Activated naive CD8-positive, alpha-beta T cell treated with anti-CD3 and anti-CD28 coated beads, Interleukin-2, amount 50 U/mL, for 16 hours (primary cell): Measurements from ENCODE around the gene PAQR5.
"Not testable (repeated sequence)": the region's sequence is repeated elsewhere in the genome, so short reads cannot be mapped to it uniquely, and the experiment has no call there.

Experiments used
- DNase-seq: peaks from one replicate; pipeline ENCODE4 v3.0.0-alpha.2; 2020; ENCODE audit warnings: low read depth, low spot score

Gene PAQR5

DNA sequence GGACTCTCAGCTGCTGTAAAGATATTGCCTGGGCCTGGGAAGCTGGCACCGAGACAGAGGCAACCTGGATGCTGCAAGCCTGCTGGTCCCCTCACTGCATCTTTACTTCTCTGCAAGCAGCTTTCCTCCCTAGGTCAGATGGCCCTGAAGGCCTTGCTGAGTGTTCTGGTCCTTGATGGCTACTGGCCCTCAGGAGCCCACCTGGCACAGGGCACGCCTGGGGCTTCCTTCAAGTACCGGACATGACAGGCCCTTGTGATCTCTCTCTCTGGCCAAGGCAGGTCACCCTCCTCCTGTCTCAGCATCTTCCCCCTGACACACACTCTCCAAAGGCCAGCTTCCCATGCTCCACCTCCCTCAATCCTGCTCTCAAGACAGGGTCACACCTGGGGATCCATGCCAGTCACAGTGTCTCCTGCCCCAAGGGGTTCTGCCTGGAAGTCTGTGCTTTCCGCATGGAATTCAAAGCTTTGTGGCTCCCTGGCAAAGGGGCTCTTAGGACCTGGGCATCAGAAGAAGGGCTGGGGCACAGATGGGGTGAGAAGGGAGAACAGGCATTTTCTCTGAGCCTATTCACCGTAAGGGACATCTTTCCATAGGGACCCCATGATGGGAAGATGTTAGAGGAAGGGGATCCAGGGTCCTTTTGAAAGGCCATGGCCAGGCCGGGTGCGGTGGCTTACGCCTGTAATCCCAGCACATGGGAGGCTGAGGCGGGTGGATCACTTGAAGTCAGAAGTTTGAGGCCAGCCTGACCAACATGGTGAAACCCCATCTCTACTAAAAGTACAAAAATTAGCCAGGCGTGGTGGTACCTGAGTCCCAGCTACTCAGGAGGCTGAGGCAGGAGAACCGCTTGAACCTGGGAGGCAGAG, 4.7 kb upstream of the PAQR5 start:
- no peak for DNase-seq

DNA sequence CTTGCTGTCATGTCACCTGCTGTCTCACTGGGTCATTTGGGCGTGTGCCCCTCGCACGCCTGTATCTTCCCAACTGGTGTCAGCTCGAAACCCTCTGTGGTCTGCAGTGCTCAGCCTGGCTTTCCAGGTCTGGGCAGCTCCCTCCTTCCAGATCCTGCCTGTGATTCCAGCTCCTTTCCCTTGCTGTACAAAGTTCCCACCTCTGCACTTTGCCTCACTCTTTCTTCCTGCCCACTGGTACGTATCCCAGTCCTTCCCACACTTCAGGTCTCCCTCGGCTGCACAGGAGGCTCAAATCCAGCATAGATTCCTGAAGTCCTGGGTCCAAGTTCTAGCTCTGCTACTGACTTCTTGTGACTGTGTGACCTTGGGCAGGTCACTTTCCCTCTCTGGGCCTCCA, 2.1 kb upstream of the PAQR5 start:
- no peak for DNase-seq

DNA sequence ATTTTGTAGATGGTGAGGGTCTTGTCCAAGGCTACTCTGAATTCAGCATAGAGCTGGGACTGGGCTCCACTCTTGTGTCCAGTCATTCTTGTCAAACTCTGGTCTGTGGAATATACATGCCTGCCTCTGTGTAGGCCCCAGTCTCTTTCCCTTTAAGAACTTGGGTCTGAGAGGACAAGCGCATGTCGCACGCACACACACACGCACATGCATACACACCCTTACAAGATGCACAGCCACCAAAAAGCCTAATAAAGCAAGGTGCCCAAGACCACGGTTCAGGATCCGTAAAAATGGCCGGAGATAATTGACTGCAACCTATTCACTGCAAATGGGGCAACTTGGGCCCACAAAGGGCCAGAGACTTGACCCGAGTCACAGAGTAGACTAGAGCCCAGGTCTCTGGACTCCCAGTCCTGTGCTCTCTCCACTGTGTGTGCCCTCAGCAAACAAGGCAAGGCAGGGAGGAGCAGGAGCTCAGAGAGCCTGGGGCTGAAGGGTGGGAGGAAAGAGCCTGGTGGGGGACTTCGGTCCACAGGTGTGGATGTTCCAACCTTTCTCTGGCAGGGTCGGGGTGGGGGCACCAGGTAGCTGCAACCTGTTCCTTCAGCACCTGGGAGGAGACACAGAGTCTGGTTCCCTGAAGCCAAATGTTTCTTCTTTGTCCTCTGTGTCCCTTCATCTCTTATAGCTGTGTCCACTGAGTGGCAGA, 914 bp upstream of the PAQR5 start:
- DNase-seq, result no peak

DNA sequence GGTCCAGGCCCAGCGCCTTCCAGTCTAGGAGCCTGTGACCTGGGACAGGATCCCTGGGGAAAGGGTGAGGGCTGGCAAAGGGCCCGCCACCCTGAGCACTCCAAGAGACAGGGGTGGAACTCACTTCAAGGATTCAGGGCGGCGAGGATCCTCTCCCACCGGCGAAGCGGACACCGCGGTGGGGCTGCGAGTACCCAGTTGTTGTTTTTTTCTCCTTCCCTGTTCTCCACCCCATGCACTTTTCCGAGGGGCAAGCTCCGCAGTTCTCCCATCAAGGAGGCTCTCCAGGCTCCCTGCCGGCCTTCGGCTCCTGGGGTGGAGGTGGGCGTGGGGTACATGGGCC, 387 bp upstream of the PAQR5 start:
- DNase-seq, result no peak

DNA sequence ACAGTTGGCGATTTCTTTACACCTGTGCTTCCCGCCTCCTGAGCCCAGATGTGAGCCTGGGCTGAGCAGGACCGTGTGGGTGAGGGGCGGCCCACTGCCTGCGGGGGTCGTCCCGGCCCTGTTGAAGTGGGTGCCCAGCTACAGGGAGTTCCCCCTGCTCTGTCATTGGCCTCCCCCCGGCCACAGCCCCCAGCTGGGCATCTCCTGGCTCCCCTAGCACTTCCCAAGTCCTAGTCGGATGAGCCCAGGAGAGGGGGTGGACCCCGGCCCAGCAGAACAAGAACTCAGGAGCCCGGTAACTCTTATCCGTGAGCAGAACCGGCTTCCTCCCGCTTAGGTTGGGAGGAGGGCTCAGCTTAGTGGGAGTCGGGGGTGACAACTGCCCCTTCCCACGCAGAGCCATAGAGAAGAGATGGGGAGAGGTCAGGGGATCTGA, 757 bp downstream of the PAQR5 start:
- DNase-seq, result no peak

DNA sequence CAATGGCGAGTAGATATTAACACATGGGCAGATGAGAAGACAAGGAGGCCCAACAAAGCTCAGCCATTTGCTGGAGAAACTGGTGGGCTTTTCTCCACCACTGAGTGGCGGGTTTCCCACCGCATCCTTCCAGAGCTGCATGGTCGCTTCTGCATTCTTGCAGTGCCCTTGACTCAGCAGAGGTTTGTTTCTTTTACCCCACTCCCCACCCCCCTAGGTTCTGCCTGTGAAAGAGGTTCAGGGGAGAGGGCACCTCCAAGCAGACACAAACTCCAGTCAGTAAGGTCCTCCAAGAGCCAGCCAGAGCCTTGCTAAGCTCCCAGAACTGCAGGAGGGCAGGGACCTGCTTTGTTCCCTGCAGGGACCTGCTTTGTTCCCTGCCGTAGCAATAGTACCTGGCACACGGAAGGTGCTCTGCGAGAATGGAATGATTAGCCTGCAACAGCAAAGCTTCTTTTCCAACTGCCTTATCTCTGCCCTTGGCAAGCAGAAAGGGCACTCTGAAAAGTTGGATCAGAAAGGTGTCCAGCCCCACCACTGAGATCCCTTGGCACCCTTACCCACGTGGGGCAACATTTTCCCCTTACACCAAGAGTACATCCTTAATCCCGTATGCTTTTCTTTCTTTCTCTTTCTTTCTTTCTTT, 1.4 kb downstream of the PAQR5 start:
- no peak for DNase-seq

DNA sequence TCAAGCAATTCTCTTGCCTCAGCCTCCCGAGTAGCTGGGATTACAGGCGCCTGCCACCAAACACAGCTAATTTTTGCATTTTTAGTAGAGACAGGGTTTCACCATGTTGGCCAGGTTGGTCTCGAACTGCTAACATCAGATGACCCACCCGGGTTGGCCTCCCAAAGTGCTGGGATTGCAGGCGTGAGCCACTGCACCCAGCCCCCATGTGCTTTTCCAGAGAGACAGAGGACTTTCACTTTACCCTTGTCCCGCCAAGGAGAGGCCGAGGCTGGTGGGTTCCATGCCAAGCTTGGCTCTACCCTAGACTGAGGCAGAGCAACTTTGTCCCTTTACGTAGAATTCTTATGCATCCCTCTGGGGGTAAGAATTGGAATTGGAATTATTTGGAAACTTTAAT, 2.4 kb downstream of the PAQR5 start:
- not testable (repeated sequence) for DNase-seq

DNA sequence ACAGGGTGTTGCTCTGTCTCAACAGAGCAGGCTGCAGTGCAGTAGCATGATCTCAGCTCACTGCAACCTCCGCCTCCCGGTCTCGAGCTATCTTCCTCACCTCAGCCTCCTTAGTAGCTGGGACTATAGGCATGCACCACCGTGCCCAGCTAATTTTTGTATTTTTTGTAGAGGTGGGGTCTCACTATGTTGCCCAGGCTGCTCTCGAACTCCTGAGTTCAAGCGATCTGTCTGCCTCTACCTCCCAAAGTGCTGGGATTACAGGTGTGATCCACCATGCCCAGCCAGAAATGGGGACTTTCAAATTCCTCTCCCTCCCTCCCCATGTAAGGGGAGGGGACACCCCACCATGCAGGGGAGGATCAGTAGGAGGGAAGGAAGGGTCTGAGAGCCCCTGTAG, 3.4 kb downstream of the PAQR5 start:
- DNase-seq, result not testable (repeated sequence)

DNA sequence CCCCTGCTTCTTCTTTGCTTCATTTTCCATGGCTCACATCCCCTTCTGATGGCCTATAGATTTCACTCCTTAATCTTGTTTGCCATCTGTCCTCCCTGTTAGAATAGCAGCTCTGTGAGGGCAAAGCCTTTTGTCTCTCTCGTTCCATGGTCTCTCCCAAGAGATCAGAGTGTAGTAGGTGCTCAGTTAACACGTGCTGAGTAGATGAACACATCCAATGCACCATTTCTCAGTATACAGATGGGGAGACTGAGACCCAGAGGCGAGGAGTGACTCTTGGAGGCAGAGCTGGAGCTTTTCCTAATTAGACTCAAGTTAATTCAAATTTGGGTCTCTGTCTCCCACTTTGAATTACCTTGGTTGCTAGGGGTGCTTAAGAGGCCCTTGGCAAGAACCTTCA, 4.2 kb downstream of the PAQR5 start:
- no peak for DNase-seq

DNA sequence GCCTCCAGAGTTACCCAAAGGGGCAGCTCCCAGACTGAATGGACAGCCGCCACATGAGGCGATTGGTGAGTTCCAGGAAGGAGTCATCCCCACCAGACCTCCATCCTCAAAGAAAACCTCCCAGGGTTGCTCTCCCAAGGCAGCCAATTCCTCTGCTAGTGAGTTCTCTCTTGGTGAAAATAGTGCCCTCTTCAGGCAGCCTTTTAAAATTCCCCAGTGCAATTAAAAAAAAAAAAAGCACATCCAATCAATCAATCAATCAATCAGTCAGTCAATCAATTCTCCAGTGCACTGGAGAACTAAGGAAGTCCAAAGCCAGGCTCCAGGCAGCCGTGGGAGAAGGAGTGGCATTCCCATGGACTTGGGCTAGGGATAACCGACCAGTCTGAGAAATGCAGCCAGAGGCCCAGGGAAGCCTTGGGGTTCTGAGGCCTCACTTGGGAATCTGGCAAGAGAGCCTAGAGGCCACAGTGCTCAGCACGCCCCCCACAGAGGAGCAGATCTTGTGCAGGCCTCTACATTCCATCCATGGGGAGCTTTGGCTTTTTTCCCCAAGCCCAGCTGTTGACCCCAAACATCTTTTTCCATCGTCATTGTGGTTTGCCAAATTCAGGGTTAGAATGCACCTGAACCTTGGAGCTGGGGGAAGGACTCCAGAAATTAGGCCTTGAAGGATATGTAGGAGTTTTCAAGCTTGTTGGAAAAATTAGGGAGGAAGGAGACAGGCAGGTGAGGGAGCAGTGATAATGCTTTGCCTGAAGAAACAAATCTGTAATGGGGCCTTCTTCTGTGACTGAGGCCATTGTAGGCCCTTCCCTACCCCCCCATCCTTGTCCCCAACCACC, 4.8 kb downstream of the PAQR5 start:
- DNase-seq, result no peak

DNA sequence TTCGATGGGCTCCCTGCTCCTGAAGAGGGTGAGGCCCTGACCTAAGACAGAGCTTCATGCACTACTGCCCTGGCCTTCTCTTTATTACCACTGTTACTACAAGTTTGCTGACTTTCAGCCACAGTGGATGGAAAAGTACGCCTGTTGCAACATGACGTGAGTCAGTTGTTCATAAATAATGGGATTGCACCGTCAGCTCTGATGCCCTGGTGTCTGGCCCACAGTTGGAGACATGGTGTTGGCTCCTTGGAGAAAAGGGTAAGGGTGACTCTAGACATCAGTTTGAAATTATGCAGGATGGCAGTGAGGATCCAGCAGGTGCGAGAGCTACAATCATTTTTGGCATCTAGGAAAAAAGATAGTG, 5.5 kb downstream of the PAQR5 start:
- no peak for DNase-seq

DNA sequence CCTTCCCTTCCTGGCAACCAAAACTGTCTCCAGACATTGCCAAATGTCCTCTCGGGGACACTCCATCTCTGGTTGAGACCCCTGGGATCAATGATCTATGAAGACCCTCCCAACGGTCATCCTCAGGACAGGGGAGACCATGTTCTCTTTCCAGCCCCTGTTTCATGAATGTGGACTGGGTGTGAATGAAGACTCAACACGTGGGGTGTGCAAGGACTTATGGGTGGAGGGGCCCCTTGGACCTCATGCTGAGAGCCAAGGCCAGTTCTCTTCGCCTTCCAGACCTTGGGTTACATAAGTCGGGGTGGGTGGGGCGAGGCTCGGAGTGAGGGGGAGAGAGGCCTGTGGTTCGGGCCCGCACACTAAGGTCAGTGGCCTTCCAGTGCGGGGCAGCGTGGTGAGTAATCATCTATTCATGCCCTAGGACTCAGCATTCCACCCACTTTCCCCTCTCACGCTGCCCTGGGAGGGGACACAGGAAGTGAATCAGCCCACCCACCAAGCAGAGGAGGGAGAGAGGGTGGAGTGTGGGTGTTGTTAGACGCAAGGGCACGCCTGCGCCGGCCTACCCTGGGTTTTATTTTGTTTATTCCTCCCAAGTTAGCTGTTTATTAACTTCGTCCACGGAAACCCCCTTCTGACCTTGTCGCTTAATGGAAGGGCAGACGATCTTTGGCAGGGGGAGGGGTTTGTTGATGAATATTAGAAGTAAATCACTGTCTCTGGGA, 6.7 kb downstream of the PAQR5 start:
- DNase-seq, result no peak

DNA sequence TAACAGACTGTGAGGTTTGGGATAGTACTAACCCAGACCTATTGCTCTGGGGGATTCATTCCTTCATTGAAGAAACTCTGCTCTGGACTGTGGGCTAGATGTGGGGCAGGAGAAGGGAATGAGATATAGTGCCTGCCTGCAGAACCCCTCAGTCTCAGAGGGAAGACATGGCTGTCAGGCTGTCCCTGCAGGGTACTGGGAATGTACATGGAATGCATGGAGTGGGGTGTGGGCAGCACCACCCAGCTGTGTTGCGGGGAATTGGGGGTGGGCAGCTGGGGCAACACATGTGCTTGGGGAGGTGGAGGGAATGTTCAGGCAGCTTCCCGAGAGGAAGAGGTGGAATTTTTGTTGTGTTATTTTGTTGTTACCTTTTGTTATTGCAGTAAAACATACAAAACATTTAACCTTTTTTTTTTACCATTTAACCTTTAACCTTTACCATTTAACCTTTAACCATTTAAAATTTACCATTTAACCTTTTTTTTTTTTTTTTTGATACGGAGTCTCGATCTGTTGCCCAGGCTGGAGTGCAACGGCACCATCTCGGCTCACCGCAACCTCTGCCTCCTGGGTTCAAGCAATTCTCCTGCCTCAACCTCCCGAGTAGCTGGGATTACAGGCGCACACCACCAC, 7.3 kb downstream of the PAQR5 start:
- DNase-seq, result no peak

DNA sequence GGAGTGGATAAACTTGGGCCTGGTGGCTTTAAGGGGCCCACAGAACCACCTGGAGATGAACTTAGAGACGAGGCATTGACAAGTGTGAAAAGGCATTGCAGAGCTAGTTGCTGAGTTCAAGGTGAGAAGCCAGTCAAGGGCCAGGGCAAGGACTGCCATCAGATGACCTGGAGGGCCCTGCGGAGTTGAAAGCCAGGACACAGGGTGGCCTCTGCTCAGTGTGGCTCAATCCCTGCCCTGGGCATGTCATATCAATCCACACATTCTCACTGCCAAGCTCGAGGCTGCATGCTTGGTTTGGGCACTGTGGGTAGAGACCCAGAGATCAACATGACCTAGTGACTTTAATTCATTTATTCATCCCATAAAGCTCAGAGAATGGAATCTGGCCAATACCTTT, 9.2 kb downstream of the PAQR5 start:
- DNase-seq, result no peak

DNA sequence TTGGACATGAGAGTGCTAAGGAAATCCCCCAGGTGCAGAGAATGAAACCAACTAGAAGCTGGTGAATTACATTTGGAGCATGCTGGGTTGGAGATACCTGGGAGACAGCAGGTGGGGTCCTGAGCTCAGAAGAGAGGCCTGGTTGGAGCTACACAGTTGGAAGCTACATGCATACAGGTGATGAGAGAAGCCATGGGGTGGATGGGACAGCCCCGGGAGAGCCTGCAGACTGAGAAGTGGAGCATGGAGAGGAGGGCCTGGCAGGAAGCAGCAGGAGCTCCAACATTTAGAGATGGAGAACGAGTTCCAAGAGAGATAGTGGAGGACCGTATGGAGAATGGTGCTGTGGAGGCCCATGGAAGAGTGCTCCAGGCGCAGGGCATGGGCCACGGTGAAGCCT, 10.2 kb downstream of the PAQR5 start:
- no peak for DNase-seq

DNA sequence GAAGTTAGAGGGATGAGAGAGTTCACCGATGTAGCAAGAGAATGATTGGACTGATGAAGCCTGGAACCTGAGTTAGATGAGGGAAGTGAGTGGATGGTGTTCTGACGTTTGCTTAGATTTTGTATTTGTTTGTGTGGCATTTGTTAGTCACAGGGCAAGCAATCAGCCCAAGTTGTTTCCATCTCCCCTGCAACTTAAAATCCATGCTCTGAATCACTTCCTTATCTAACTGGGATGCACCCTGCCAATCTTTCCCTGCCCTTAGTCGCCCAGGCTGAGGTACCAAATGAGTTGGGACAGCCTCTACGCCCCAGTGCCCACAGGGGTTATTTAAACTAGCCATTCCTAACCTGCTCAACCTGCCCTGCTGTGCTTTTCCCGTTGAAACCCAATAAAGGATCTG, 12.6 kb downstream of the PAQR5 start:
- no peak for DNase-seq

DNA sequence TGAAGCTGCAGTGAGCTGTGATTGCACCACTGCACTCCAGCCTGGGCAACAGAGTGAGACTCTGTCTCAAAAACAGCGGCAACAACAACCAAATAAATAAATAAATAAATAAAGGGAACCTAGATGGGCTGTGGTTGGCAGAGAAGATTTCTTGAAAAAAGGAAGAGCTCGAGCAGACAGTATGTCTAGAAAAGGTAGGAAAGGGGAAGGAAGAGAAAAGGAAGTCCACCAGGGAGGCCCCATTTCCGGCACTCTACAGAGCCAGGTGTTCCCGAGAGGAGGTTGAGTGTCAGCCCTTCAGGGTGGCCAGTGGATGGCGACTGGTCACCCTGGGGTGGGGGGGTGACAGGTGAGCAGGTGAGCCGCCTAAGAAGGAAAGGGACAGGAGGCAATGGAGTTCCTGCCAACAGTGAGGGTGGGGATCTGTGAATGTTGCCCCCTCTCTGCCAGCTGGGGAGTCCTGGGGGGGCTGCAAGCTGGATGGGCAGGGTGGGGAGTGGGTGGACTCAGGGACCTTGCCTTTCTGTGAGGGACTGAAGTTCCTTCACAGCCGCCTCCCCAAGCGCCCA, 14.8 kb downstream of the PAQR5 start:
- DNase-seq, result no peak

DNA sequence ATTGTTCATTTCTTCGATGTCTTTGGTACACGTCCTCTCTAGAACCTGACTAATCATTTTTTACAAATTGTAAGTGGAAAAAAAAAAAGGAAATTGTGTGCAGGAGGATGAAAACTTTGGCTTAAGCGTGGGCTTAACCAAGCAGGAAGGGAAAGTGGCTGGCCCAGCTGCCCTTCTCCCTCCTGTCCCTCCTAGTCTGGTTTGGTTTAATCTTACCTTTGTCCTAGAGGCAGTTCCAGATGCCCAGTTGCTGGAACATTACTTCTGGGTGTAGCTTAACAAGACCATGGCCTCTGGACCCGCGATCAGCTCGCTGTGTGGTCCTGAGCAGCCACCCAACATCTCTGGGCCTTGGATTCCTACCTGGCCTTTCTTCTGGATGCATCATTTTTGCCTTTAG, 15.4 kb downstream of the PAQR5 start:
- DNase-seq, result no peak

DNA sequence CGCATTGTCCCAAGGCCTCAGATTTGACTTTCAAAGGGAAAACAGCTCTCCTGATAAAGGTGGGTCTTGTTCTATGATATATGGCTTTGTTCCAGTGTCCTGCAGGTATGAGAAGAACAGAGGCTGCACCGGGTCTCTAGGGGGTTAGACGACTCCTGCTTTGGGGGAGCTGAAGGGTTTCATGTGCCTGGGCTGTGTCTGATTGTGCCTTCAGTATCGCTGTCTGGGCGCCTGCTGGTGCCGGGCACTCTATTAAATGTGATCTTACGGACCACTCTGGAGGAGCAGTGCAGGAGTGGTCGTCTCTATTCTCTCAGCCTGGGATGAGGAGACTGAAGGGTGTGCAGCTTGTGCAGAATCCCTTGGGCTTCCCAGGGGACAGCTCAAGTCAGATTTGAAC, 16.0 kb downstream of the PAQR5 start:
- DNase-seq, result no peak

DNA sequence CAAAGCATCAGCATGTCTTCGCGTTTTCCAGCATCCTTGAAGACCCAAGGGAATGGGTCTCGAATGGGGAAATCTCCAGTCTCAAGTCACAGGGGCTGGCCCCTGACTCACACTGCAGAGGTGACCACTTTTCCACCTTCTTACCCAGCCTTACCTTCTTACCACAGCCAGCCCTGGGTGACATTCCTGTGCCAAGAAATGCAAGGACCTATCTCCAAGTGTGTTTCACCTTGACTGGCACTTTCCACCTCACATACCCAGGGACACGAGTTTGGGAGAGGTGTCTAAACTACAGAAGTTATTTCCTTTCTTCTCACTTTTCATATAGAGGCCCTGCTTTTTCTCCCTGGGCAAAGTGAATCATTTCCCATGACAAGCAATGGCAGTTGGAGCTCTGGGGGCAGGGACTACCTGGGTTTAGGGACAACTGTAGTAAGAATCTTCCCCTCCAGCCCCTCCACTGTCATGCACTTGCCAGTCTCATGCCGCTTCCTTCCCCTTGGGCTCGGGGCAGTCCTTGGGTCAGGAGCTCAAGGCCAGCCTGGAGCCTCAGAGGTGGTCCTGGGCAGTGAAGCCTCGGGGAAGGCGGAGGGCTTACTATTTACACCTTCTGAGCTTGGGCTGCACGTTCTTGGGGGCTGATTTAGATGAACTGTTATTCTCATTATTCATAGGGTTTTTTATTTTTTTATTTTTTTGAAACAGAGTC, 16.8 kb downstream of the PAQR5 start:
- DNase-seq, result no peak
